HG02588 (cell line): ENCODE results near the gene GBP5.

Experiments
- ATAC-seq: cut with Tn5 transposase; IDR thresholded peaks from one replicate; pipeline ENCODE4 v1.9.1; 2021; ENCODE audit warnings: mild to moderate bottlenecking, moderate library complexity; ENCODE audit not compliant: unreplicated experiment

The GBP5 gene, protein sequence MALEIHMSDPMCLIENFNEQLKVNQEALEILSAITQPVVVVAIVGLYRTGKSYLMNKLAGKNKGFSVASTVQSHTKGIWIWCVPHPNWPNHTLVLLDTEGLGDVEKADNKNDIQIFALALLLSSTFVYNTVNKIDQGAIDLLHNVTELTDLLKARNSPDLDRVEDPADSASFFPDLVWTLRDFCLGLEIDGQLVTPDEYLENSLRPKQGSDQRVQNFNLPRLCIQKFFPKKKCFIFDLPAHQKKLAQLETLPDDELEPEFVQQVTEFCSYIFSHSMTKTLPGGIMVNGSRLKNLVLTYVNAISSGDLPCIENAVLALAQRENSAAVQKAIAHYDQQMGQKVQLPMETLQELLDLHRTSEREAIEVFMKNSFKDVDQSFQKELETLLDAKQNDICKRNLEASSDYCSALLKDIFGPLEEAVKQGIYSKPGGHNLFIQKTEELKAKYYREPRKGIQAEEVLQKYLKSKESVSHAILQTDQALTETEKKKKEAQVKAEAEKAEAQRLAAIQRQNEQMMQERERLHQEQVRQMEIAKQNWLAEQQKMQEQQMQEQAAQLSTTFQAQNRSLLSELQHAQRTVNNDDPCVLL

DNA sequence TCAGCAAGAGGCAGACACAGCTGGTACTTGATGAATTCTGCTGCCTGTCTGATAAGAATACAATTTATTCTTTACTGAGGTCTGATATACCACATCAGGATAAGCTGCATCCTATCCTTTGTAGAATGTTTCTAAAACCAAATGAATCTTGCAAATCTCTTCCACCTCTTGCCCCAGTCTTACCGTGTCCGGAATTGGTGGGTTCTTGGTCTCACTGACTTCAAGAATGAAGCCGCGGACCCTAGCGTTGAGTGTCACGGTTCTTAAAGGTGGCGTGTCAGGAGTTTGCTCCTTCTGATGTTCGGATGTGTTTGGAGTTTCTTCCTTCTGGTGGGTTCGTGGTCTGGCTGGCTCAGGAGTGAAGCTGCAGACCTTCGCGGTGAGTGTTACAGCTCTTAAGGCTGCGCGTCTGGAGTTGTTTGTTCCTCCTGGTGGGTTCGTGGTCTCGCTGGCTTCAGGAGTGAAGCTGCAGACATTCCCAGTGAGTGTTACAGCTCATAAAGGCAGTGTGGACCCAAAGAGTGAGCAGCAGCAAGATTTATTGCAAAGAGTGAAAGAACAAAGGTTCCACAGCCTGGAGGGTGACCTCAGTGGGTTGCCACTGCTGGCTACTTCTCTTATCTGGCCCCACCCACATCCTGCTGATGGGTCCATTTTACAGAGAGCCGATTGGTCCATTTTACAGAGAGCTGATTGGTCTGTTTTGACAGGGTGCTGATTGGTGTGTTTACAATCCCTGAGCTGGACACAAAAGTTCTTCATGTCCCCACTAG, at the start of gene GBP5:
Gene GBP5 (minus strand): TSS at position 592 of the 773 bp plus-strand sequence. CDS start 3,305 bp downstream, outside the sequence.
- ATAC-seq = peak; percentile 77

DNA sequence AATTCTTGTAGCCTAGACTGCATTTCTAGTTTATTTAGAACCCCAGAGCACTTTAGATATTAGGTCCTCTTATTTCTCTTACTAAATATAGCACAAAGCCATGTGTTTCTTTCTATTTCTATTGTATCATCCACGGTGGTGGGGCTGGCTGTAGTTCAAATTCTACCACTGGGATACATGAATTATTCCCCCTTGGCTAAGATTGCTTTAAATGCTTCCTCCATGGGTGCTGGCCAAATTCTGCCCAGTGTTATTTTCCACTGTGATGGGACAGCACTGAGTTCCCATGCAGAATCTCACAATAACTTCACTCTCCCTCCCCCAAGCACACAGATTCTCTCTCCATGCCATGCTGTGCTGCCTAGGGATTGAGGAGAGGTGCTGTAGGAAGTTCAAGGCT, 49.7 kb upstream of the GBP5 start:
- no peak for ATAC-seq

GRCh38 chr1:89312572-89312971, 39.9 kb upstream of the GBP5 start:
- ATAC-seq = no peak

DNA sequence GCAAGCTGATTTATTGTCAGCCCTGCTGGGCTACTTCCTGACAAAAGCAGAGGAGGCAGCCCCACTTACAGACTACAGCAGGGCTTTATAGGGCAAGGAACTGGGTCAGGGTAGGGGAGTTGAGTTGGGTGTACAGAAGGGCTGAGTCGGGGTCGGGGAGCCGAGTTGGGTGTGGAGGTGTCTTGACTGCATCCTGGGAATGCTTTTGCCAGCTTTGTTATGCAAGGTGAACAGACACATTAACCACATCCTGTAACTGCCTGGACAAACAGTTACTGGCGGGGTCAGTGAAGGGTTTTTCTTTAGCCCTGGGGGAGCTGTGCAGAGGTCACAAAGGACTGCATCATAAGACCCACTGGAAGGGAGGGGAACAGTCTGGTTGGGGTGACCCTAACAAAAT, 39.1 kb upstream of the GBP5 start:
- ATAC-seq = no peak

DNA sequence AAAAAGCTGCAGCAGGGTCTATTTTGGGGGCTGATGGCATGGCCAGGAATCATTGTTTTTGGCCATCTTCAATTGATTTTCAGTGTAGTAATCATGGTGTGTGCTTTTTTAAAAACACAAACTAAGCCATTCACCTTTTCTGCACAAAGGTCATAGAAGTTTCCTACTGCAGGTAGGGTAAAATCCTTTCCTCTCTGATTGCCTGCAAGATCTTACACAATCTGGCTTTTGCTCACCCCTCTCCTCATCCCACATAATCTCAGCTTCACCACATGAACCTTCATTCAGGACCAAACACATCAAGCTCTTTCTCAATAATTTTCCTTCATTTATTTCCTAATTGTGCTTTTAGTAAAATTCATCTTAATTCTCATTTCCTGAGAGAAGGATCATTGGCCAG, 38.3 kb upstream of the GBP5 start:
- ATAC-seq = peak; percentile 10

GRCh38 chr1:89310505-89310904, 37.8 kb upstream of the GBP5 start:
- ATAC-seq = peak; percentile 89

DNA sequence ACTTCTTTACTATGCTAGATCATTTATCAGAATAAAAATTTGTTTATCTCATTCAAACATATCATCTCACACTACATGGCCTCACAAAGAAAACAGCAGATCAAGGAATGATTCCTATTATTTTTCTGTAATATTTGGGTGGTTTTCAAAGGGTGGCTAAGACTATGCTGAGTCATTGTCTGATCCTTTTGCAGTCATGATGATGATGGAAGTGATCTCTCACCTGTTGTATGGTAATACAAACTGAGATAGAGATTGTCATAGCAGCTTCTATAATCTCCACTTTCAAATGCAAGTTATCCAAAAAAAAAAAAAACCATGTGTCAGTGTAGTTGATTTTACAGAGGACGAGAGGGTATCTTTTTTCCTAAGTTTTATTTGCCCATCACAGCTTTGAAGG, 37.2 kb upstream of the GBP5 start:
- no peak for ATAC-seq

DNA sequence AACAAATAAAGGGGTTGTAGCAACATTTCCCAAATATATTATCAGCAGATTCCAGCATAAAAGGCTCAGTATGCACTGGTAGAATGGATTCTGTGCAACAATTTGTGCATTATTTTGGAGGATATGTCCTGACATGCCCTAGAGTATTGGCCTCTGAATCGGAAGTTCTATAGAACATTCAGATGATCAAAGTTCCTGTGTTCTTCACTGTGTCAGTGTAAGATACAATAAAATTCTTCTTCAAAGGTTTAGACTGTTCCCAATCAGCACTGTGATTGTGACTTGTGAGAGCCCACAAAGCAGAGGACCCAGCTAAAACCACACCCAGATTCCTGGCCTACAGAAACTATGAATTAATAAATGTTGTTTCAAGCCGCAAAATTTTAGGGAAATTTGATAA, 33.6 kb upstream of the GBP5 start:
- no peak for ATAC-seq

GRCh38 chr1:89305493-89305892, 32.8 kb upstream of the GBP5 start:
- no peak for ATAC-seq

- no peak for ATAC-seq
These were observed 32.0 kb upstream of the GBP5 start for GRCh38 chr1:89304572-89305230.

GRCh38 chr1:89302697-89303332, 30.2 kb upstream of the GBP5 start:
- ATAC-seq = no peak

DNA sequence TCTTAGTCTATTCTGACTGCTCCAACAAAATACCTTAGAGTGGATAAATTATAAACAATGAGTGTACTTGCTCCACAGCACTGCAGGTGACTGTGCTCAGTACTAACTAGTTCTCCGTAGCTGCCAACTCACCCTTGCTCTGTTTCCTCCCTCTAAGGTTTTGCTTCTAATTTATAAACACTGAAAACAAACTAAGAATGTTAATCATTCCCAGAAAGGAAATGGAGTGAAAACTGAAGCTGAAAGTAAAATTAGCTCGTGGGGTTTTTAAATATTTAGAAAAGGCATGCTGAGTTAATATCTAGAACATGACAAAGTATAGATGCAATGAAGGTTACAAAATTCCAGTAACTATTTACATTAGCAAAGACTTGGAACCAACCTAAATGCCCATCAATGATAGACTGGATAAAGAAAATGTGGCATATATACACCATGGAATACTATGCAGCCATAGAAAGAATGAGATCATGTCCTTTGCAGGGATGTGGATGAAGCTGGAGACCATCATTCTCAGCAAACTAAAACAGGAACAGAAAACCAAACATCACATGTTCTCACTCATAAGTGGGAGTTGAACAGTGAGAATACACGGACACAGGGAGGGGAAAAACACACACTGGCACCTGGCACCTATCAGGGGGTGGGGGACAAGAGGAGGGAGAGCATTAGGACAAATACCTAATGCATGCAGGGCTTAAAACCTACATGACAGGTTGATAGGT, 27.2 kb upstream of the GBP5 start:
- peak; percentile 89 for ATAC-seq

- peak; percentile 29 for ATAC-seq
These were observed 25.8 kb upstream of the GBP5 start for GRCh38 chr1:89298461-89298860.

DNA sequence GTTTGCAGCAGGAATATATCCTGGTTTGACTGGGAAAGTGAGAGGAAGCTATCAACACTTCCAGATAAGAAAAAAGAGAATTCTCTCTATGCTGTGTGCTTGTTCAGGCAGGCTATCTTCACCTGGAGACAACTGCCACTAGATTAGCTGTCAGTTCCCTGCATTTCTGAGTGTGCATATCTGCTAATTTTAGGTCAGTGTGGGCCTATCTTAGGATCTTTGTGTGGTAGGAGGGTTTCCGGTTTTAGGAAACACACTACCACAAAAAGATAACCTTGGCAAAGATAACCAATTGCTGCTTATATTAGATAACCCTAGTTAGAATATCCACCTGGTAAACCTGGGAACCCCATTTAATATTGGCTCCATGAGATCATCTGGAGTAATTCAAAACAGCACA, 22.5 kb upstream of the GBP5 start:
- no peak for ATAC-seq

GRCh38 chr1:89291276-89291675, 18.6 kb upstream of the GBP5 start:
- no peak for ATAC-seq

DNA sequence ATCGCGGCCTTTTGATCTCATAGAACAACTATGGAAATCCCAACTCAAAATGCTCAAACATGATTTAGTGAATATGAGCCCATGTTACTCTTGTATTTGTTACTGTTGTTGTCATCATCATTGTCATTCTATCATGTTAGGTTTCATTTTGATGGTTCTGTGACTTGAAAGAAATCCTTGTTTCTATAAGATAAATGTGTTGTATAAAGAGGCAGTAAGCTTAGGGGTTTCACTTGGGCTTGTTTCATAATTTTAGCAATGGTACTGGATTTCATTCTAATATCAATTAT, 15.3 kb upstream of the GBP5 start:
- ATAC-seq = no peak

- no peak for ATAC-seq
These were observed 14.8 kb upstream of the GBP5 start for GRCh38 chr1:89287181-89288050.

- peak; percentile 90 for ATAC-seq
These were observed 14.0 kb upstream of the GBP5 start for GRCh38 chr1:89286549-89287180.
